Right lobe of liver (tissue), 4 donors: ENCODE data around the gene RPEL1.

Source experiments
- CTCF ChIP-seq, 4 donors: fragments of 200-600 bp in 3 of 4; fragments of 450-650 bp in 1 of 4; IDR thresholded peaks; one replicate each; pipeline versions ENCODE4 v1.5.1 to v1.8.0; 2016 to 2022; ENCODE audit warnings: antibody characterized with exemption in 4 of 4, mild to moderate bottlenecking in 2 of 4
- POLR2A ChIP-seq: fragments of 450-650 bp; IDR thresholded peaks from one replicate; pipeline ENCODE4 v1.6.1; 2017; ENCODE audit warnings: antibody characterized with exemption, mild to moderate bottlenecking
- donor health status: DM: no; HTN: no; CAD: no.
- donor health status: DM: no; HTN: no; CAD: no.
- donor health status: DM: no; HTN: yes; CAD: no.

- TF ChIP-seq POLR2A: no peak
- no peak for TF ChIP-seq CTCF (IDR thresholded peaks at IDR 0.05)
Observed at GRCh38 chr10:103278537-103278823, 32.8 kb downstream of the RPEL1 start.
